Measurements from ENCODE around the gene KIFC3.

DNA sequence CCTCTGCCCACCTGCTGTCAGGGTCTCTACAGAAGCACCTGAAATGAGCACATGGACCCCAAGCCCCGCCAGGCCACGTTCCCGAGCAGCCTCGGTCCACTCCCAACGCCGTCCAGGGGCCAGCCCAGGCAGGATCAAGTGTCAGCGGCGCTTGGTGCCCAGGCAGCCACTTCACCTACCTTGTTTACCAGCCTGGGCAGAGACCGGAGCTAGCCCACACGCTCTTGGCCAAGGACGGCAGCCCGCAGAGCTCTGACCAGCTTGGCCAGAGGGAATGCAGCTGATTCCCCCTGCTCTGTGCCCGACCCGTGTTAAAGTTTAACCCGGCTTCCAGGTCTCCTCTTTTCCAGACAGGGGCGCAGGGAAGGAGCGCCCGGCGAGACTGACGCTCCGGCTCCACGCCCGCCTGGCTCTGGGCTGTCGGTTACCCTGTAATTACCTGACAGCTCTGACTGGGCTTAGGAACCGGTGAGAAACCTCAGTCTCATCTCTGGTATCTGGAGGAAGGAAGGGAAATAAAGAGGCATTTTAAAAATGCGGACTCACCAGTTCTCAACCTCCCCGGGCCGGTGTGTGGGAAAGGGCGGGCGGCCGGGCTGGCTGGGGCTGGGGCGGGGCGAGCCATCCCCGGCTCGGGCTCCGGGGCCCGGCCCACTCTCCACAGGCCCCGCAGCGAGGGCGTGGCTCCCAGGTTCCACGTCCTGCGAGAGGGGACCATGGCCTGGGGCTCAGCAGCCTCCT lies 4.6 kb downstream of the KIFC3 start:
- no peak for TF ChIP-seq POLR2A (IDR thresholded peaks at IDR 0.05; ENCODE audit: low read depth)
- no peak for TF ChIP-seq CTCF (IDR thresholded peaks at IDR 0.05)
- no peak for TF ChIP-seq POLR2AphosphoS5 (IDR thresholded peaks at IDR 0.05)
